GM12801 (cell line): ENCODE measurements around the gene B3GNT2.

Experiments
- CTCF ChIP-seq: IDR thresholded peaks from one replicate; pipeline ENCODE4 v1.5.1; 2011; ENCODE audit warnings: control low read depth; ENCODE audit not compliant: insufficient read length; ENCODE audit errors: extremely low read depth

B3GNT2 gene

GRCh38 chr2:62197925-62198633, 2.2 kb downstream of the B3GNT2 start:
- no peak for TF ChIP-seq CTCF

- TF ChIP-seq CTCF, result no peak
Observed at GRCh38 chr2:62199392-62200125, 3.6 kb downstream of the B3GNT2 start.

- TF ChIP-seq CTCF, result no peak
Observed at GRCh38 chr2:62200291-62200841, 4.5 kb downstream of the B3GNT2 start.

GRCh38 chr2:62200868-62201267, 5.0 kb downstream of the B3GNT2 start:
- no peak for TF ChIP-seq CTCF

GRCh38 chr2:62201307-62201706, 5.4 kb downstream of the B3GNT2 start:
- no peak for TF ChIP-seq CTCF

- no peak for TF ChIP-seq CTCF
Observed at GRCh38 chr2:62202019-62202722, 6.3 kb downstream of the B3GNT2 start.

GRCh38 chr2:62202729-62203128, 6.8 kb downstream of the B3GNT2 start:
- no peak for TF ChIP-seq CTCF
